Tibial nerve (tissue), 4 donors: Measurements from ENCODE around the gene PAGR1.

Experiments
- EP300 ChIP-seq, 2 donors: sonication (generic); formaldehyde crosslinking; IDR thresholded peaks; one replicate each; pipeline ENCODE4 v1.6.1; 2017; ENCODE audit warnings: antibody characterized with exemption in 2 of 2, mild to moderate bottlenecking in 1 of 2
- TF ChIP-seq, protein P1 (sequence below), 5 experiments: fragments of 200-600 bp in 3 of 5; fragments of 450-650 bp in 2 of 5; sonication (generic) in 3 of 5; IDR thresholded peaks; one replicate each; pipeline ENCODE4 v1.5.1; 2016 to 2019; ENCODE audit warnings: antibody characterized with exemption in 5 of 5, mild to moderate bottlenecking in 3 of 5, moderate library complexity in 2 of 5

GRCh38 chr16:29848420-29849297 lies 32.7 kb downstream of the PAGR1 start:
- peak in 1 of 2 donors; percentile 26 for TF ChIP-seq EP300 (IDR thresholded peaks at IDR 0.05)
- TF ChIP-seq, protein P1, sequence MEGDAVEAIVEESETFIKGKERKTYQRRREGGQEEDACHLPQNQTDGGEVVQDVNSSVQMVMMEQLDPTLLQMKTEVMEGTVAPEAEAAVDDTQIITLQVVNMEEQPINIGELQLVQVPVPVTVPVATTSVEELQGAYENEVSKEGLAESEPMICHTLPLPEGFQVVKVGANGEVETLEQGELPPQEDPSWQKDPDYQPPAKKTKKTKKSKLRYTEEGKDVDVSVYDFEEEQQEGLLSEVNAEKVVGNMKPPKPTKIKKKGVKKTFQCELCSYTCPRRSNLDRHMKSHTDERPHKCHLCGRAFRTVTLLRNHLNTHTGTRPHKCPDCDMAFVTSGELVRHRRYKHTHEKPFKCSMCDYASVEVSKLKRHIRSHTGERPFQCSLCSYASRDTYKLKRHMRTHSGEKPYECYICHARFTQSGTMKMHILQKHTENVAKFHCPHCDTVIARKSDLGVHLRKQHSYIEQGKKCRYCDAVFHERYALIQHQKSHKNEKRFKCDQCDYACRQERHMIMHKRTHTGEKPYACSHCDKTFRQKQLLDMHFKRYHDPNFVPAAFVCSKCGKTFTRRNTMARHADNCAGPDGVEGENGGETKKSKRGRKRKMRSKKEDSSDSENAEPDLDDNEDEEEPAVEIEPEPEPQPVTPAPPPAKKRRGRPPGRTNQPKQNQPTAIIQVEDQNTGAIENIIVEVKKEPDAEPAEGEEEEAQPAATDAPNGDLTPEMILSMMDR (IDR thresholded peaks at IDR 0.05), result peak; percentile 83 to 92 (median 86)
